Activated T-cell treated with anti-CD3 and anti-CD28 coated beads for 48 hours (primary cell): ENCODE data around the gene EEF1B2.
"Not testable (repeated sequence)": the region's sequence is repeated elsewhere in the genome, so short reads cannot be mapped to it uniquely, and the experiment has no call there.

Source experiments
- DNase-seq: peaks from one replicate; pipeline ENCODE4 v3.0.0-alpha.2; 2020; ENCODE audit warnings: low read depth

The EEF1B2 gene

DNA sequence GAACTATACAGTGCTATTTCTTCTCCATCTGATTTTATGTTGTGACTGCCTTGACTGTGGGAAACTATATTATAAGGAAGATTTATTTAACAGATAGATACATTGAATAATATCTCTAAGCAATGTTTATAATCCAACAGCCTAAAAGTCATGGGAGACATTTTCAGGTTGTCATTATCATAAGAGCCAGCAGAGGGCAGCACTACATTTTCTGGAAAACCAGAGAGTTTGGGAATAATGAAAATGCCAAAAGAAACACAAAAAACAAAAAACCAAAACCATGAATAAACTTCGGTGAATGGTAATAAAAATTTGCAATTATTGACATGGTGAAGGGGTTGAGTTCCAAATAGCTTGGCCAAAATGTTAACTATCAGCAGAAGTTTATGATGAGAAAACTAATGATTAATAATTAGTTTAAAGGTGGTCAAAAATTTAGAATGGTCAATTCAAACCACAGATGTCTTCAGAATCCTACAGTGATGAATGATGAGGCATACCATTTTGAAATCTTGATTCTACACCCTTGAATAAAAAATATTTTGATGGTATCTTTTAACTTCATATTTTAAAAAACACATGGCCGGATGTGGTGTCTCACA is 4.7 kb downstream of the EEF1B2 start:
- DNase-seq = no peak

DNA sequence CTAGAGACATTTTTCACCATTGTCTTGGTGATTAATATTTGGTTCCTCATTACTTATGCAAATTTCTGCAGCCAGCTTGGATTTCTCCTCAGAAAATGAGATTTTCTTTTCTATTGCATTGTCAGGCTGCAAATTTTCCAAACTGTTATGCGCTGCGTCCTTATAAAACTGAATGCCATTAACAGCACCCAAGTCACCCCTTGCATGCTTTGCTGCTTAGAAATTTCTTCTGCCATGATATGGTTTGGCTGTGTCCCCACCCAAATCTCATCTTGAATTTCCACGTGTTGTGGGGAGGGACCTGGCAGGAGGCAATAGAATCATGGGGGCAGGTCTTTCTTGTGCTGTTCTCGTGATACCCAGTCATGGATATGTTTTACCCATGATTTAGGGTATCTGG is 8.5 kb downstream of the EEF1B2 start:
- not testable (repeated sequence) for DNase-seq

DNA sequence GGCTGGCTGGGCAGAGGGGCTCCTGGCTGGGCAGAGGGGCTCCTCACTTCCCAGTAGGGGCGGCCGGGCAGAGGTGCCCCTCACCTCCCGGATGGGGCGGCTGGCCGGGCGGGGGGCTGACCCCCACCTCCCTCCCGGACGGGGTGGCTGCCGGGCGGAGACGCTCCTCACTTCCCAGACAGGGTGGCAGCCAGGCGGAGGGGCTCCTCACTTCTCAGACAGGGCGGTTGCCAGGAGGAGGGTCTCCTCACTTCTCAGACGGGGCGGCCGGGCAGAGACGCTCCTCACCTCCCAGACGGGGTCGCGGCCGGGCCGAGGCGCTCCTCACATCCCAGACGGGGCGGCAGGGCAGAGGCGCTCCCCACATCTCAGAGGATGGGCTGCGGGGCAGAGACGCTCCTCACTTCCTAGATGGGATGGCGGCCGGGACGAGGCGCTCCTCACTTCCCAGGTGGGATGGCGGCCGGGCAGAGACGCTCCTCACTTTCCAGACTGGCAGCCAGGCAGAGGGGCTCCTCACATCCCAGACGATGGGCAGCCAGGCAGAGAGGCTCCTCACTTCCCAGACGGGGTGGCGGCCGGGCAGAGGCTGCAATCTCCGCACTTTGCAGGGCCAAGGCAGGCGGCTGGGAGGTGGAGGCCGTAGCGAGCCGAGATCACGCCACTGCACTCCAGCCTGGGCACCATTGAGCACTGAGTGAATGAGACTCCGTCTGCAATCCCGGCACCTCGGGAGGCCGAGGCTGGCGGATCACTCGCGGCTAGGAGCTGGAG is 12.1 kb downstream of the EEF1B2 start:
- DNase-seq = not testable (repeated sequence)

DNA sequence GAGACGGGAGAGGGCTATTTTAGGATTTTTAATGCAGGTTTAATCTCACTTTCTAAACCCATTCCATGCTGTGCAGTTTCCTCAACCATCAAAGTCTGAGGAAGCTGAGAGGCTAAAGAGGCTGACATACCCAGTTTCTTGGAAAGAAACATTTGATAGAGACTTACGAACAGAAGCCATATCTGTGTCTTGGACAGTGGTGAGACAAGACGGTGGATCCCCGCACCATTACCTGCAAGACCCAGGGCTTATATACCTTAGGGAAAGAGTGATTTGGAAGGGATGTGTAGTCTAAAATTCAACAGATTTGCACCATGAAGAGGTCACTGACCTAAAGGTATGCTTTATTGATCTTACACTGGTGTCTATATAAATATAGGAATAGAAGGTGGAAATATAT is 13.5 kb downstream of the EEF1B2 start:
- no peak for DNase-seq

DNA sequence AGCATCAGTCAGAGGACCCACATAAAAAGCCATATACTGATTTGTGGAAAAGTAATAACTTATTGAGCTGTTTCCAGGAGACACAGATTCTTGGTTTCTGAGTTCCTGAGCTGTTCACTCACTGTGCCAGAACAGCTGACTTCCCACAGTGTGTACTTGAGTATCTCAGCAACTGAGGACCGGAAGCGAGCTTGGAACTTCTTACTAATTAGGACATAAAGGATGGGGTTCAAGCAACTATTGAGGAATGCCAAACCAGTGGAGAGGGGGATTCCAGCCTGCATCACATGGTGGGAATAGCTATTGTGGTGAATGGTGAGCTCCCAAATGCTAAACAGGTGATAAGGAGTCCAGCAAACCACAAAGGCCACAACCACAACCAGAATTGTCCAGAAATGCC is 16.4 kb downstream of the EEF1B2 start:
- no peak for DNase-seq

DNA sequence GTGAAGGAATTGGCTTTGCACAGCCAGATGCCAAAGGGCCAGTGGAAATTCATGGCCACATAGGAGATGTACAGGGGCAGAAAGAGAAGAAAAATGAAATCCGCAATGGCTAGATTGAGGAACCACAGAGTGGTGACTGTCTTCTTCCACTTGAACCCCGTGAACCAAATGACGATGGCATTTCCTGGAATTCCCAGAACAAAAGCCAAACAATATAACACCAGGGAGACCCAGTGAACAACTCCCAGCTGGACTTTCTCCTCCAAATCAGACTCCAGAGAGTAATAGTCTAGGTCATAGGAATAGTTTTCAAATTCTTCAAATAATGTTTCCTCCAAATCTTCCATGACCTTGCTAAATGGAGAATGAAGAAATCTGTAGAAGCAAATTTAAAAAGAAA is 17.2 kb downstream of the EEF1B2 start:
- no peak for DNase-seq

DNA sequence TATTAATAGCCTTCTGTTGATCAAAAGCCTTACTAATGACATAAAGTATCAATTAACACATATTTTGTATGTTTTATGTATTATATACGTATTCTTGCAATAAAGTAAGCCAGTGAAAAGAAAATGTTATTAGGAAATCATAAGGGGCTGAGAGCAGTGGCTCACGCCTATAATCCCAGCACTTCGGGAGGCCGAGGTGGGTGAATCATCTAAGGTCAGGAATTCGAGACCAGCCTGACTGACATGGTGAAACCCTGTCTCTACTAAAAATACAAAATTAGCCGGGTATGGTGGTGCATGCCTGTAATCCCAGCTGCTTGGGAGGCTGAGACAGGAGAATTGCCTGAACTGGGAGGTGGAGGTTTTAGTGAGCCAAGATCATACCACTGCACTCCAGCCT is 21.8 kb downstream of the EEF1B2 start:
- not testable (repeated sequence) for DNase-seq

DNA sequence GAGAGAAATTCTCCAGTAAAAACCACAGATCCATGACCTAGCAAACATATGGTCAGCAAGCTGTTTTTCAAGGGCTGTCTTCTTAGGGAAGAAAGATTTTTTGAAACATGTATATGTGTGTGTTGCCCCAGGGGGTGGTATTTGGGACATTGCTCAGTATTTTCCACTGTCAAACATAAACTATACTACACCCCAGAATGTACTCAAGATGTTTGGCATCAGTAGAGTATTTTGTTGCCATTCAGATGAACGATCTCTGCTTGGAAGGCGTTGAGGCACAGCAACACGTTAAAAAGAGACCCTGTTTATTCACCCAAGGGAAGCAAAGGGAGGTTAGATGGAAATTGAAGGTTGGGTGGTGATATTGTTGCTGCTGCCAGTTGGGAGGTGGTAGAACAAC is 30.0 kb downstream of the EEF1B2 start:
- no peak for DNase-seq

DNA sequence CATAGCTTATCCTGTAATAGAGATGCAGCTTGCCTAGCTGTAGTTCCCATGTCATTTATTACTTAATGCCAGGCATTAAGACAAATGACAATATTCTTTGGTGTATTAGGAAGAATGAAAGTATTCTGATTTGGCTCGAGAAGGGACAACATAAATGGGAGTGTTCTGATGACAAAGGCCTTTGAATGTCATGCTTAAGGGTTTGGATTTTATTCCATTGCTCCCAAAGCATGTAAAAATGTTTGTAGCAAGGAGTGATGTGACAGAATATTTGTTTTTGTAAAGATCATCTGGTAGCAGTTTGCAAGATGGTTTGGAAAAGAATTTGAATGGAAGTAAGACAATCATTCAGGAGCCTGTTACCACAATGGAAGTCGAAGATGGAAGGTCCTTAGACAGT is 30.4 kb downstream of the EEF1B2 start:
- DNase-seq = no peak

DNA sequence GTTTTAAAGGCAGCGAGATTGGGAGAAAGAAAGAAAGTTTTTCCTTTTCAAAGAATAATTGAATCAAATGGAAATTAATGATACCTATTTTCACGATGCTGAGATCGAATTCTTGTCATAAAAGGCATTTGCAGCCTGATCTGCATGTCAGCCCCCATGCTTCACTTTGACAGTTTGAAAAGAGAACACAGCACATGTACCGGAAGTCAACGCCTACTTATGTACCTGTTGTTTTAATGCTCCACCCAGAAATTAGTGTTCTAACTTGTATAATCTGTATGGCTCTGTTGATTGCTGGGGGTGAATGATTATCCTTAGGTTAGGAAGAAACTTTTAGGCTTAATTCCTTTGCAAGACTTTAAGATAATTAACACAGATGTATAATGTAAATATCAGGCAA is 31.0 kb downstream of the EEF1B2 start:
- DNase-seq = no peak

DNA sequence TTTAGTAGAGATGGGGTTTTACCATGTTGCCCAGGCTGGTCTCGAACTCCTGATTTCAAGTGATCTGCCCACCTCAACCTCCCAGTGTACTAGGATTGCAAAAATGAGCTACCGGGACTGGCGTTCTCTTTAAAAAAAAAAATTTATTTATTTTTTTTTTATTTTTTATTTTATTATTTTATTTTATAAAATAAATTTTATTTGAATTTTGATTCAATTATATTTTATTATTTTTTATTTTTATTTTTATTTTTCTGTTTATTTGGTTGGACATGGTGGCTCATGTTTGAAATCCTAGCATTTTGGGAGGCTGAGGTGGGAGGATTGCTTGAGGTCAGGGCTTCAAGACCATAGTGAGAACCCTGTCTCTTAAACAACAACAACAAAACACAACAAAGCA is 32.5 kb downstream of the EEF1B2 start:
- no peak for DNase-seq

DNA sequence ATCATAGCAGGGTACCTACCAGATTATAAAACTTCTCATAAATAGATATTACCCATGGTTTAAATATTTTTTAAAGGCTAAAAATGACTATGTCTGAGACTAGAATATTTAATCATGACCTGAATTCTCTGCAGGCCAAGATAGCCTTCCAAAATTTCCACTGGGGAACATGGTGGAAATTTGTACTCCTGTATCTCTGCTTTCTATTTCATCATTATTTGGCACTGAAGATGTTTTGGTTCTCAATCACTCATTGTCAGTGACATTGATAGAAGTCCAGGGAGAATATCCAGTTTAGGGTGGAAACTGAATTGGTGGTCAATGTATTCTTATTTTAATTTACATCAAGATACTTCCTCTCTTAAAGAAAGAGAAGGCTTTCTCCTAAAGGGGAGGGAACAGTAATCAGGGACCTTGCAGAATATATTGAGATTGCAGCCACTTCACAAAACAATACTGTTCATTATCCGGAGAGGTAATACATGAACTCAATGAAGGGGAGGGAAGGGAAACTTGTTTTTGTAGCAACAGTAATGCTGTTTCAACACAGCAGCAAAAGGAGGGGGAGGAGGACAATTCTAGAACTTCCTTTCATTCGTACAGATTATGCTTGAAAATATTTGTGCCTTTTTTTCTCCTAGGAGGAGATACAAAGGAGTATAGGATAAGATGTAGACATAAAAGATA is 34.1 kb downstream of the EEF1B2 start:
- DNase-seq = no peak

DNA sequence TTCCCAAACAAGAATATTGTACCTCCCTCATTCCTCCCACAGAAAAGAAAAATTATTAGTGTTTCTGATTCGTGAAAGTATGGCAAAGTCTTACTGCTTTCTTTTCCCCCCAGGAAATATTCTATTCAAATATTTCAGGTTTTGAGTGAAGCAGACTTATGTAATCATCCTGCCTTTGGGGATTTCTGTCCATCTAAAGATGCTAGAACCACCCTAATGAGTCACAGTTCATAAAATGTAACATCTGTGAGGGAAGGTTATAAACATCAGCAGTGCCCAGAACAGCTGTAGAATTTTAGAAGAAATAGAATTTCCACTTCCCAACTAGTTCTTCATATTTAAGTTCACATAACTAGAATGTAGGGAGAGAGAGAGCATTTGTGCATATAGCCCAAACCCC is 39.0 kb downstream of the EEF1B2 start:
- DNase-seq = no peak

DNA sequence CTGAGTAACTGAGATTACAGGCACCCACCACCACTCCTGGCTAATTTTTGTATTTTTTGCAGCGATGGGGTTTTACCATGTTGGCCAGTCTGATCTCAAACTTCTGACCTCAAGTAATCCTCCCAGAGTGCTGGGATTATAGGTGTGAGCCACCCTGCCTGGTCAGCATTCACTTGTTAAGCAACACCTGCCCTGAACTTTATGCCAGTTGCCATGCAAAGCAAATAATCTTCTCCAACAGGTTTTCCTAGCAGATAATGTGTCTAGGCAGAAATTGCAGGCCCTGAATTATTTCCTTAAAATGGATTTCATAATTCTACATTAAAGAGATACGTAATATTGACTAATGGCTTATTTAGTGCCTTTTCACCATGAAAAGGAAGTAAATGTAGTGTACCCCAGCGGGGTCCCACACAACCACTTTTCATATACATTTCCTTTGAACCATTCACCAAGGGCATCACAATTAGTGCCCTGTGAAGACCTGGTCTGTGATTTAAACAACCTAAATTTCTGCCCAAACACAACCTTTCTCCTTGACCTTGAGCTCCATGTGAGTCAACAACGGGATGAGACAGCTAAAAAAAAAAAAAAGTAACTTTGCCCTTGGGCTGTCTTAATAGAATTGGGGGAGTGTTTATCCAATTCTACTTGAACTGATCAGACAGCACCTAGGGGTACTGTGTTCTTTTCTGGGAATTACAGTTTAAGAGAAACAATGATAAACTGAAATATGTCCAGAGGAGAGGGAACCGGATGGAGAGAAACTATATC is 41.6 kb downstream of the EEF1B2 start:
- DNase-seq = no peak

DNA sequence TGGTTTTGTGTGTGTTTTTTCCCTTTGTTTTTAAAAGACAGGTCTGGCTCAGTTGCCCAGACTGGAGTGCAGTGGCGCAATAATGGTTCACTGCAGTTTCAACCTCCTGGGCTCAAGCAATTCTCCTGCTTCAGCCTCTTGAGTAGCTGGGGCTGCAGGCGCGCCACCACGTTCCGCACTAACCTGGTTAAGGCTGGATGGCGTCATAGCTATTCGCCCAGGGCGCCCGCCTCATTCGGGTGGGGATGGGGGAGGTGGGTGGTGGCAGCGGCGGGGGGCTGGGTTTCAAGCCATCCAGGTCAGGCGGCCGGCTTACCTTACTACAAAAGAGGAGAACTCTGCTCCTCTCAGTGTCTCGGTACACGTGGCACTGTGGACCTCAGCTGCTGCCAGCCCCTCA is 42.8 kb downstream of the EEF1B2 start:
- no peak for DNase-seq

DNA sequence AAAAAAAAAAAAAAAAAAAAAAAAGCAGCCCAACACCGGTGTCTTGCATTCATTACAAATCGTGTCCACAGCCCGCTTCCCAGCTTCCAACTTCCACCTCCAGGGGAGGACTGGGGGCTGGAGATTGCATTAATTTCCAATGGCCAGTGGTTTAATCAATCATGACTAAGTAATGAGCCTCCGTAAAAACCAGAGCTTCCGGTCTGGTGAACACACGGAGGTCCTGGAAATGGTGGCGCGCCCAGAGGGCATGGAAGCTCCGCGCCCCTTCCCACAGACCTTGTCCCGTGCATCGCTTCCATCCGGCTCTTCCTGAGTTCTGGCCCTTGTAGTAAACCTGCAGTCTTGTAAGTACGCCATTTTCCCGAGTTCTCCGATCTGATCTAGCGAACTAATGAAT is 43.6 kb downstream of the EEF1B2 start:
- no peak for DNase-seq

DNA sequence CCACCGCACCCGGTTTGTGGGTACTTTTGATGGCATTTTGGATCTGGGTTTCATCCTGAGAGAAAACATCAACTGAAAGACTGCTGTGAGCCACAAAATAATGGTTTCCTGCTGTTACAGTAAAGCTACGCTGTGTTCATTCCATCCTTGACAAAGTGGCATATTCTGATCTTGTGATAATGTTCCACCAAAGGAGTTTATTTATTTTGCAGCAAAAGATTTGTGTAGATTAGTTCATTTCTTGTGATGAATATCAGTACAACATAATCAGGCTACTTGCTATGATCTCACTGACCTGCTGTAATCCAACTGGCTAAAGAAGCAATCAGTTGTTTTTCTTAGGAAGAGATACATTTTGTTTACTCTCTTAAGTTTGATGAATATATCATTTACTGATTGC is 45.0 kb downstream of the EEF1B2 start:
- DNase-seq = no peak

DNA sequence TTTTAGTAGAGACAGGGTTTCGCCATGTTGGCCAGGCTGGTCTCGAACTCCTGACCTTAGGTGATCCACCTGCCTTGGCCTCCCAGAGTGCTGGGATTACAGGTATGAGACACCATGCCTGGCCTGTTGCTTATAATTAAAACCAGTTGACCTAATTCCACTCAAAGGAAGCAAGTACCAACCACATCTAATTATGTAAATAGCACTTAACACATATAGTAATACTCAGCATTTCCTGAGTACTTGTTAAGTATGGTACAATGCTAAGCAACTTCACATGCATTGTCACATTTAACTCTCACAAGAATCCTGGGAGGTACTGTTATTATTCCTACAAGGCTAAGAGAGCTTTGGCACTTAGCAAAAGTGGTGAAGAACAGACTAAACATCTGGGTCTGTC is 47.6 kb downstream of the EEF1B2 start:
- DNase-seq = not testable (repeated sequence)

DNA sequence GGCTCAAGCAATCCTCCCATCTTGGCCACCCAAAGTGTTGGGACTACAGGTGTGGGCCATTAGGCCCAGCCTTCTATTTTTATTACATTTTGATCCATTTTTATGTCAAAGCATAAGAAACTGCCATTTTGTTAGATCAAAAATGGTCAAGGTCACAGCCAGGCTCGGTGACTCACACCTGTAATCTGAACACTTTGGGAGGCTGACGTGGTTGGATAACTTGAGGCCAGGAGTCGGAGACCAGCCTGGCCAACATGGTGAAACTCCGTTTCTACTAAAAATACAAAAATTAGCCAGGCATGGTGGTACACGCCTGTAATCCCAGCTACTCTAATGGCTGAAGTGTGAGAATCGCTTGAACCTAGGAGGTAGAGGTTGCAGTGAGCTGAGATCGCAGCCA is 49.2 kb downstream of the EEF1B2 start:
- no peak for DNase-seq

DNA sequence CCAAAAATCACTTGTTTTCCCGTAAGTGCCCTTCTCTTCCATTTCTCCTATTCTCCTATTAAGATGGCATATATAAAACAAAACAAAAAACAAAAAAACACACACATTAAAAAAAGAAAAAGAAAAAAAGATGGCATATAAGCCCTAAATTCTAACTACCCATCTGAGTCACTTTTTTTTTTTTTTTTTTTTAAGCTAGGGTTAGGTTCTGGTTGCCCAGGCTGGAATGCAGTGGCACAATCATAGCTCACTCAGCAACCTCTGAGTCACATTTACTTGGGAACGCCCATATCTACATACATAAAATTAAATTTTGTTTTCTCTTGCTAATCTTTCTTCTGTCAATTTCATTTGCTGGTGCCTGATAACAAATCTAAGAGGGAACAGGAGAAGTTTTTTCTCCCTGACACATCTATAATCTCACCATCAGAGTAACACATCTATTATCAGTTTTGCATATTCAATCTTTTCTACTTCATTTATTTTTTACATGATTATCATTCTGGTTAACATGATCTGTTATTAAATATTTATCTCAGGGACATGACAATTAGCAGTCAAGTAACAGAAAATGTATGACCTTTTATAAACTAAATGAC is 52.1 kb downstream of the EEF1B2 start:
- no peak for DNase-seq
